H1 (cell line): ENCODE results near the gene VPS35L. TPM values are rescaled to one million over a fixed set of nuclear protein-coding genes. Genes with fewer than 3 reads are reported as not detected.

Experiments used
- CEBPB ChIP-seq: IDR thresholded peaks from 2 replicates; pipeline ENCODE4 v1.6.1; 2012; ENCODE audit warnings: low read depth, low read length
- CHD2 ChIP-seq: IDR thresholded peaks from 2 replicates; pipeline ENCODE4 v1.6.1; 2012; ENCODE audit warnings: low read length, improper control_type of control experiment
- SIN3A ChIP-seq, 2 experiments: IDR thresholded peaks in 1 of 2; conservative IDR thresholded peaks in 1 of 2; 2 replicates each; pipeline ENCODE4 v1.6.1; 2011 to 2012; ENCODE audit warnings: low read length in 2 of 2, improper control_type of control experiment in 1 of 2, low read depth in 1 of 2, mild to moderate bottlenecking in 1 of 2
- polyA plus RNA-seq, 7 experiments: library from polyadenylated mRNA; depleted of rRNA in 3 of 7; stranded (reverse) in 5 of 7; unstranded in 2 of 7; fragments of >200 nt in 5 of 7; fragments of 200-250 nt in 2 of 7; gene quantifications; 1 replicate in 5 of 7; 2 replicates in 1 of 7; 4 replicates in 1 of 7; pipeline versions ENCODE4 v1.2.1 to v1.2.3, GENCODE V29; 2011 to 2013; ENCODE audit warnings: missing spikeins in 2 of 7, mixed read lengths in 2 of 7
- total RNA-seq: library from RNA; stranded (reverse); fragmentation: NEBNext Ultra II Directional; extraction: Animal tissue kit (Norgen Biotek cat#: 25700); gene quantifications from 2 replicates; pipeline ENCODE4 v1.2.1, GENCODE V29; 2021

Gene VPS35L
- total and polyA plus RNA-seq, 2 of the 8 experiments (the other 6 are each of a cell fraction or from before 2014, with no cell fraction given), result 31.5 to 57.1 TPM

GRCh38 chr16:19657831-19658230, 102.3 kb downstream of the VPS35L start (continued):
- TF ChIP-seq SIN3A (conservative IDR thresholded peaks at IDR 0.05 in 1 of 2, IDR thresholded peaks at IDR 0.05 in 1 of 2; ENCODE audit: low read depth in 1 of 2, low read length in 2 of 2) (no peak), CHD2 (no peak), CEBPB (no peak)
